ENCODE measurements around the gene TMC3.

DNA sequence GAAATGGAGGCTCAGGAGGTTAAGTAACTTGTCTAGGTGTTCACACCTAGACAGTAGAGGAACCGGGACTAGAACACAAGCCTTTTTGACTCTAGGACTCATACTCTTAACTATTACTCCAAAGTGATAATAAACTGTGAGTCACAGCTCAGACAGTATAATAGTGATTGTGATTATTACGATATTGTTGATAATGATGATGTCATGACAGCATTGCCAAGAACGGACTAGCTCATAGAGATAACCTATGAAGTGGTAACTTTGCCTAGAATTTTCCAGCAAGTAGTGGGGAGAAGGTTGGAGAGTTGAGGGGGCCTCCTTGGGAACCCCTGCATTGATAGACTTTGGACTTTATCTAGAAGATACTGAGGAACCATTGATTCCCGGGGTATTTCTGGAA lies 84.1 kb downstream of the TMC3 start:
- TF ChIP-seq, protein P1, sequence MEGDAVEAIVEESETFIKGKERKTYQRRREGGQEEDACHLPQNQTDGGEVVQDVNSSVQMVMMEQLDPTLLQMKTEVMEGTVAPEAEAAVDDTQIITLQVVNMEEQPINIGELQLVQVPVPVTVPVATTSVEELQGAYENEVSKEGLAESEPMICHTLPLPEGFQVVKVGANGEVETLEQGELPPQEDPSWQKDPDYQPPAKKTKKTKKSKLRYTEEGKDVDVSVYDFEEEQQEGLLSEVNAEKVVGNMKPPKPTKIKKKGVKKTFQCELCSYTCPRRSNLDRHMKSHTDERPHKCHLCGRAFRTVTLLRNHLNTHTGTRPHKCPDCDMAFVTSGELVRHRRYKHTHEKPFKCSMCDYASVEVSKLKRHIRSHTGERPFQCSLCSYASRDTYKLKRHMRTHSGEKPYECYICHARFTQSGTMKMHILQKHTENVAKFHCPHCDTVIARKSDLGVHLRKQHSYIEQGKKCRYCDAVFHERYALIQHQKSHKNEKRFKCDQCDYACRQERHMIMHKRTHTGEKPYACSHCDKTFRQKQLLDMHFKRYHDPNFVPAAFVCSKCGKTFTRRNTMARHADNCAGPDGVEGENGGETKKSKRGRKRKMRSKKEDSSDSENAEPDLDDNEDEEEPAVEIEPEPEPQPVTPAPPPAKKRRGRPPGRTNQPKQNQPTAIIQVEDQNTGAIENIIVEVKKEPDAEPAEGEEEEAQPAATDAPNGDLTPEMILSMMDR (IDR thresholded peaks at IDR 0.05) = no peak
- no peak for TF ChIP-seq POLR2A (IDR thresholded peaks at IDR 0.05)
